ENCODE measurements around the gene OCEL1. TPM values are rescaled to one million over a fixed set of nuclear protein-coding genes. Genes with fewer than 3 reads are reported as not detected.

The OCEL1 gene
- total RNA-seq, 2 donors from 2014 or later, result 21.6 to 26.2 TPM

GRCh38 chr19:17220207-17220758, 5.7 kb upstream of the OCEL1 start:
- DNase-seq (ENCODE audit: low spot score), result no peak
- WGBS, result 52% methylated on average over 14 of the region's 14 CpGs
- intact Hi-C loops (cut with DNase I), result no loop called here
- TF ChIP-seq POLR2AphosphoS5 (IDR thresholded peaks at IDR 0.05) (no peak), CTCF (IDR thresholded peaks at IDR 0.05) (no peak), POLR2A (IDR thresholded peaks at IDR 0.05) (no peak)
- Histone ChIP-seq H3K27me3 (replicated peaks; ENCODE audit: insufficient read depth) (no peaks in the 10 kb centered on the region), H3K4me1 (replicated peaks) (no peaks in the 10 kb centered on the region), H3K36me3 (peaks cover 0 to 4% of the 10 kb centered on the region in 2 donors), H3K27ac (no peak overlapping the region), H3K4me3 (no peak overlapping the region), H3K9me3 (no peaks in the 10 kb centered on the region)

GRCh38 chr19:17225053-17225452, 973 bp upstream of the OCEL1 start:
- Histone ChIP-seq H3K27me3 (replicated peaks; ENCODE audit: insufficient read depth) (no peaks in the 10 kb centered on the region), H3K4me3 (no peak overlapping the region), H3K36me3 (no peaks in the 10 kb centered on the region), H3K9me3 (no peaks in the 10 kb centered on the region), H3K4me1 (replicated peaks) (peaks cover 3% of the 10 kb centered on the region), H3K27ac (no peak overlapping the region)
- 84% methylated on average over 10 of the region's 10 CpGs for WGBS
- DNase-seq (ENCODE audit: low spot score), result no peak
- intact Hi-C loops (cut with DNase I), result no loop called here
- no peak for TF ChIP-seq CTCF (IDR thresholded peaks at IDR 0.05)
- no peak for TF ChIP-seq POLR2A (IDR thresholded peaks at IDR 0.05)
- no peak for TF ChIP-seq POLR2AphosphoS5 (IDR thresholded peaks at IDR 0.05)

- TF ChIP-seq CTCF (IDR thresholded peaks at IDR 0.05) (no peak), POLR2AphosphoS5 (IDR thresholded peaks at IDR 0.05) (no peak), POLR2A (IDR thresholded peaks at IDR 0.05) (no peak)
- intact Hi-C loops (cut with DNase I), result no loop called here
- DNase-seq (ENCODE audit: low spot score), result no peak
- no peak overlapping the region for H3K4me3 ChIP-seq
- peaks cover 3% of the 10 kb centered on the region for H3K4me1 ChIP-seq (replicated peaks)
- H3K27ac ChIP-seq, result no peak overlapping the region
- H3K27me3 ChIP-seq (replicated peaks; ENCODE audit: insufficient read depth), result no peaks in the 10 kb centered on the region
- no peaks in the 10 kb centered on the region for H3K9me3 ChIP-seq
- 68% methylated on average over 13 of the region's 13 CpGs for WGBS
- H3K36me3 ChIP-seq, result no peaks in the 10 kb centered on the region
These were observed 1.9 kb downstream of the OCEL1 start for GRCh38 chr19:17227798-17228367.

GRCh38 chr19:17229890-17230289, 3.9 kb downstream of the OCEL1 start:
- intact Hi-C loops (cut with DNase I), result no loop called here
- no peak for DNase-seq (ENCODE audit: low spot score)
- H3K27ac ChIP-seq, result no peak overlapping the region
- peaks cover 6% of the 10 kb centered on the region for H3K4me1 ChIP-seq (replicated peaks)
- TF ChIP-seq POLR2A (IDR thresholded peaks at IDR 0.05) (no peak), CTCF (IDR thresholded peaks at IDR 0.05) (no peak), POLR2AphosphoS5 (IDR thresholded peaks at IDR 0.05) (no peak)
- no peaks in the 10 kb centered on the region for H3K9me3 ChIP-seq
- no peaks in the 10 kb centered on the region for H3K36me3 ChIP-seq
- no peak overlapping the region for H3K4me3 ChIP-seq
- H3K27me3 ChIP-seq (replicated peaks; ENCODE audit: insufficient read depth), result no peaks in the 10 kb centered on the region
- 82% methylated on average over 3 of the region's 3 CpGs for WGBS

- Histone ChIP-seq H3K27ac (no peak overlapping the region), H3K4me3 (no peak overlapping the region), H3K36me3 (no peaks in the 10 kb centered on the region), H3K9me3 (no peaks in the 10 kb centered on the region), H3K27me3 (replicated peaks; ENCODE audit: insufficient read depth) (no peaks in the 10 kb centered on the region), H3K4me1 (replicated peaks) (peaks cover 24% of the 10 kb centered on the region)
- TF ChIP-seq POLR2AphosphoS5 (IDR thresholded peaks at IDR 0.05), result no peak
- TF ChIP-seq POLR2A (IDR thresholded peaks at IDR 0.05), result no peak
- TF ChIP-seq CTCF (IDR thresholded peaks at IDR 0.05), result no peak
- no peak for DNase-seq (ENCODE audit: low spot score)
- intact Hi-C loops (cut with DNase I), result no loop called here
- WGBS, result 87% methylated on average over 12 of the region's 25 CpGs
These were observed 6.2 kb downstream of the OCEL1 start for GRCh38 chr19:17232258-17232657.
